Adrenal gland (tissue), 12 donors: ENCODE measurements around the gene BBX. TPM values are rescaled to one million over a fixed set of nuclear protein-coding genes. Genes with fewer than 3 reads are reported as not detected.

Experiments
- DNase-seq, 7 donors: peaks; one replicate each; pipeline ENCODE4 v3.0.0-alpha.2; 2019 to 2020
- H3K27ac ChIP-seq, 5 donors: fragments of 200-600 bp; sonication (generic) in 4 of 5; 1 replicate in 3 of 5; 2 replicates in 2 of 5; pipeline versions ENCODE4 v1.5.1 to v1.8.0; 2016 to 2020; ENCODE audit warnings: mild to moderate bottlenecking in 1 of 5
- H3K27me3 ChIP-seq: fragments of 200-600 bp; 2 replicates; pipeline ENCODE4 v1.8.0; 2021
- H3K36me3 ChIP-seq, 2 donors: fragments of 200-600 bp; replicated peaks in 1 of 2; 1 replicate in 1 of 2; 2 replicates in 1 of 2; pipeline versions ENCODE4 v1.5.1 to v1.8.0; 2018 to 2022
- H3K4me1 ChIP-seq, 2 donors: fragments of 200-600 bp; replicated peaks in 1 of 2; 1 replicate in 1 of 2; 2 replicates in 1 of 2; pipeline versions ENCODE4 v1.5.1 to v1.8.0; 2018 to 2021
- H3K4me3 ChIP-seq, 4 donors: fragments of 200-600 bp; sonication (generic) in 3 of 4; one replicate each; pipeline ENCODE4 v1.5.1; 2016 to 2018
- H3K9me3 ChIP-seq, 3 donors: fragments of 200-600 bp; sonication (generic) in 1 of 3; replicated peaks in 1 of 3; 1 replicate in 2 of 3; 2 replicates in 1 of 3; pipeline versions ENCODE4 v1.5.1 to v1.8.0; 2016 to 2021
- POLR2A ChIP-seq, 2 donors: fragments of 450-650 bp; IDR thresholded peaks; one replicate each; pipeline ENCODE4 v1.6.1; 2017; ENCODE audit warnings: antibody characterized with exemption in 2 of 2, mild to moderate bottlenecking in 2 of 2, moderate library complexity in 1 of 2
- WGBS, 4 donors: extraction: QIAGEN DNeasy Blood & Tissue Kit in 2 of 4; methylation state at CpG; one replicate each; pipeline versions ENCODE4 v1.1.5 to v1.1.7; 2013 to 2017; 5-methylcytosine and 5-hydroxymethylcytosine counted together
- intact Hi-C, 2 donors: fragments of 100-400 bp; cut with DNase I; formaldehyde crosslinking; loops; one replicate each; pipeline versions ENCODE4 v1.14.1 to v1.15.0; 2022 to 2023
- polyA plus RNA-seq, 3 donors: library from polyadenylated mRNA; stranded (reverse); fragments of 200-250 nt in 2 of 3; fragments of 350-450 nt in 1 of 3; fragmentation: Illumina TruSeq in 1 of 3; extraction: RNeasy Lipid Tissue Mini Kit (QIAGEN cat#74804) in 1 of 3; gene quantifications; one replicate each; pipeline ENCODE4 v1.2.3, GENCODE V29; 2013 to 2014
- total RNA-seq, 9 donors: library from RNA; depleted of rRNA in 4 of 9; stranded (reverse); fragments of >200 nt in 4 of 9; fragments of 120-200 nt in 1 of 9; fragmentation: NEBNext Ultra II Directional in 1 of 9; extraction: Animal tissue kit (Norgen Biotek cat#: 25700) in 1 of 9; gene quantifications; one replicate each; pipeline versions ENCODE4 v1.1.0 to v1.2.4, GENCODE V29; 2013 to 2023
- TF ChIP-seq, protein P1 (sequence below), 6 experiments: fragments of 450-650 bp in 4 of 6; fragments of 200-600 bp in 2 of 6; sonication (generic) in 1 of 6; IDR thresholded peaks; 1 replicate in 5 of 6; 2 replicates in 1 of 6; pipeline versions ENCODE4 v1.5.1 to v1.8.0; 2016 to 2021; ENCODE audit warnings: antibody characterized with exemption in 6 of 6, mild to moderate bottlenecking in 2 of 6, moderate library complexity in 1 of 6
- donor health status: healthy with polysubstance abuse.
- donor health status: Bipolar disorder and iron deficiency.
- donor health status: DM: yes; HTN: yes; CAD: no.
- donor health status: DM: no; HTN: no; CAD: no.
- donor health status: DM: no; HTN: no; CAD: no.
- donor health status: DM: yes; HTN: yes; CAD: no.

Gene BBX
- total and polyA plus RNA-seq, 12 donors, result 12.8 to 208 (median 116) TPM

DNA sequence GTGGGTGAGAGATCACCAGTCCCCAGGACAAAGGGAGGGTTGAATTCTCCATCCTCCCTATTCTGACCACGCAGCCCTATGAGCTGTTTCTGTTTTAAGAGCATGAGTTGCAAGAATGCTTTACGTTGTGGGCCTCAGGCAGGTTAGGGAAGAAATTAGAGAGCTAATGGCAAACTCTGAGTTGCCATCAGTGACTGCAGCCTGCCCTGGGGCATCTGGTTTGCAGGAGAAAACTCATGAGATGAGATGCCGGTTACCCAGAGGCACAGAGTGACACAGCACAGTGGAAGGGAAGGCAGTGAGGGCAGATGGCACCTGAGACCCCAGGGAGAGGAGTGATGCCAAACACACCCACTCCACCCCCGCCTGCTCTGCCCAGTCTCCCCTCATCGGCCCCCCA lies 302.8 kb downstream of the BBX start:
- Histone ChIP-seq H3K27me3 (no peaks in the 10 kb centered on the region), H3K36me3 (no peaks in the 10 kb centered on the region), H3K9me3 (no peaks in the 10 kb centered on the region), H3K4me3 (no peak overlapping the region), H3K27ac (no peak overlapping the region), H3K4me1 (no peaks in the 10 kb centered on the region)
- 89 to 92% (median 90%) methylated on average over 3 to 5 of the region's 5 CpGs for WGBS, 4 donors
- no peak for DNase-seq
- intact Hi-C loops, result no loop called here
- no peak for TF ChIP-seq POLR2A (IDR thresholded peaks at IDR 0.05)
- TF ChIP-seq, protein P1, sequence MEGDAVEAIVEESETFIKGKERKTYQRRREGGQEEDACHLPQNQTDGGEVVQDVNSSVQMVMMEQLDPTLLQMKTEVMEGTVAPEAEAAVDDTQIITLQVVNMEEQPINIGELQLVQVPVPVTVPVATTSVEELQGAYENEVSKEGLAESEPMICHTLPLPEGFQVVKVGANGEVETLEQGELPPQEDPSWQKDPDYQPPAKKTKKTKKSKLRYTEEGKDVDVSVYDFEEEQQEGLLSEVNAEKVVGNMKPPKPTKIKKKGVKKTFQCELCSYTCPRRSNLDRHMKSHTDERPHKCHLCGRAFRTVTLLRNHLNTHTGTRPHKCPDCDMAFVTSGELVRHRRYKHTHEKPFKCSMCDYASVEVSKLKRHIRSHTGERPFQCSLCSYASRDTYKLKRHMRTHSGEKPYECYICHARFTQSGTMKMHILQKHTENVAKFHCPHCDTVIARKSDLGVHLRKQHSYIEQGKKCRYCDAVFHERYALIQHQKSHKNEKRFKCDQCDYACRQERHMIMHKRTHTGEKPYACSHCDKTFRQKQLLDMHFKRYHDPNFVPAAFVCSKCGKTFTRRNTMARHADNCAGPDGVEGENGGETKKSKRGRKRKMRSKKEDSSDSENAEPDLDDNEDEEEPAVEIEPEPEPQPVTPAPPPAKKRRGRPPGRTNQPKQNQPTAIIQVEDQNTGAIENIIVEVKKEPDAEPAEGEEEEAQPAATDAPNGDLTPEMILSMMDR (IDR thresholded peaks at IDR 0.05), result no peak

DNA sequence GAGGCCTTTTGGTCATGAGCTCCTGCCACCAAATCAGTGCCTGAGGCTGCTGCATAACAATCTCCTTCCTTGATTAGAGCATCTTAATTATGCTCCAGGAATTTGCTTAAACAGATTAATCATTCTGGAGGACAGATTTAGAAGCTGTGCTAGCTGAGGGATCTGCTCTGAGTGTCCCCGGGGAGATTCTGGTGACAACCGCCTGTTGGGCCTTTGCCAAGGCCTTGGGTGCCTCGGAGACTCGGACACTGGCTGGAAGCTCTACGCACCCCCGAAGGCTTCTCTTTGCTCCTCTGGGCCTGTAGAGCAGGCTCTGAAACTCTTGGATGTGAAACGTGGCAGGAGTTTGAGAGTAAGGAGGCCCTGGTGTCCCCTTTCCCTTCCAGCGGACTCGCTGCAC lies 304.0 kb downstream of the BBX start:
- H3K4me3 ChIP-seq, result no peak overlapping the region
- peak in 6 of 7 donors; percentile 26 to 59 (median 37) for DNase-seq
- intact Hi-C loops, result no loop called here
- no peaks in the 10 kb centered on the region for H3K36me3 ChIP-seq
- TF ChIP-seq, protein P1 (IDR thresholded peaks at IDR 0.05), result no peak
- TF ChIP-seq POLR2A (IDR thresholded peaks at IDR 0.05), result no peak
- H3K4me1 ChIP-seq, result no peaks in the 10 kb centered on the region
- no peak overlapping the region for H3K27ac ChIP-seq
- H3K9me3 ChIP-seq, result no peaks in the 10 kb centered on the region
- WGBS, 4 donors, result 17 to 68% (median 62%) methylated on average over 2 to 9 of the region's 9 CpGs
- H3K27me3 ChIP-seq, result no peaks in the 10 kb centered on the region

DNA sequence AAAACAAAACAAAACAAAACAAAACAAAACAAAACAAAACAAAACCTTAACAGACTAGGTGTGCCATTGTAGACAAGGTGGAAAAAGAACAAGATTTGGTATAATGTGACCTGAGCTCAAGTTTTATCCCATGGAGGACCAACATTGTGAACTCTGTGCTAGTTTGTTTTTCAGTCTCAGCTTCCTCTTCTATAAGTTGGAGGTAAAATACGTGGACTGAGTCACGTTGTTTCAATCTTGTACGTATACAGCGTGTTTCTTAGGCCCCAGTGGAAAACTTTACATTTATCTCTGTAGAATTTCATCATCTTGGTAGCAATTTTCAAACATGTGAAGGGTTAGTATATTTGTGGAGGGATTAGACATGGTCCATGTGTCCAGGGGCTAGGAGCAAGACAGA lies 306.4 kb downstream of the BBX start:
- Histone ChIP-seq H3K9me3 (no peaks in the 10 kb centered on the region), H3K4me3 (no peak overlapping the region), H3K27ac (no peak overlapping the region), H3K27me3 (no peaks in the 10 kb centered on the region), H3K4me1 (peaks cover 0 to 11% of the 10 kb centered on the region in 2 donors), H3K36me3 (no peaks in the 10 kb centered on the region)
- intact Hi-C loops, result no loop called here
- 92 to 93% (median 93%) methylated on average over 4 of the region's 4 CpGs for WGBS, 4 donors
- no peak for DNase-seq
- TF ChIP-seq, protein P1 (IDR thresholded peaks at IDR 0.05), result no peak

DNA sequence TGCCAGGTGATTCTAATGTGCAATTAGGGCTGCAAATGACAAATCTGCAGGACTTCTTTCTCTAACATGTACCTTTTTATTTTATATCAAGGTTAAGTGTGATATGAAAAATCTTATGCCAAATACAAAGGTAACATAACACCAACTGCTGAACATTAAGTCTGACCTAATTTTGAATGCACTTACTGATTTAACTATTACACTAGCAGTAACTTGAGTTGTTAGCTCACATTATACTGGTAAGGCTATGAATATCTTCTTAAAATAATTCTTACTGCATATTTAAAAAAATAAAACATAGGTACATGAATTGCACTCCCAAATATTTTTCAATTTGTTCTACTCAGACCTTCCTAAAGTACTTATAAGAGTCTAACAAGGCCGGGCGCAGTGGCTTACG lies 308.8 kb downstream of the BBX start:
- intact Hi-C loops, result no loop called here
- H3K4me3 ChIP-seq, result no peak overlapping the region
- H3K4me1 ChIP-seq, result peaks cover 0 to 11% of the 10 kb centered on the region in 2 donors
- no peak for TF ChIP-seq POLR2A (IDR thresholded peaks at IDR 0.05)
- TF ChIP-seq, protein P1 (IDR thresholded peaks at IDR 0.05), result no peak
- no peak for DNase-seq
- no peak overlapping the region for H3K27ac ChIP-seq
- H3K27me3 ChIP-seq, result no peaks in the 10 kb centered on the region
- no peaks in the 10 kb centered on the region for H3K36me3 ChIP-seq
- no peaks in the 10 kb centered on the region for H3K9me3 ChIP-seq
- WGBS, 4 donors, result 79 to 98% (median 83%) methylated on average over 3 of the region's 3 CpGs
